K562 (cell line): ENCODE measurements around the gene RPL22L1. TPM values are rescaled to one million over a fixed set of nuclear protein-coding genes. Genes with fewer than 3 reads are reported as not detected.
A peak's percentile ranks its signal among the peaks of the same experiment; 100 is the strongest.

ENCODE experiments used
- ATAC-seq: fragments of 200-7000 bp; cut with Tn5 transposase; 3 replicates; pipeline ENCODE4 v1.9.1; 2020; ENCODE audit warnings: moderate library complexity
- BruUV-seq: library from RNA; stranded (reverse); fragments of 400-500 nt; replicated peaks from 2 replicates; lab custom pipeline; 2021; lab: Mats Ljungman, UMichigan
- CTCF ChIA-PET: fragments of 300-600 bp; formaldehyde crosslinking; extraction: SDS; loops from one replicate; lab custom pipeline; 2021; ENCODE audit warnings: low intra/inter-chr PET ratio; lab: Yijun Ruan, JAX
- POLR2A ChIA-PET: fragments of 300-600, 350-650 bp; sonication (Branson Sonifier 250); formaldehyde crosslinking; extraction: SDS; loops from one replicate; lab custom pipeline; 2021; ENCODE audit warnings: antibody characterized with exemption, inconsistent platforms; lab: Yijun Ruan, JAX
- DNase-seq, 4 experiments: peaks; one replicate each; pipeline versions ENCODE4 v3.0.0 to v3.0.0-alpha.2; 2011 to 2018; ENCODE audit warnings: low spot score in 3 of 4, mixed read lengths in 3 of 4; ENCODE audit errors: extremely low read depth in 1 of 4
- FAIRE-seq: peaks from 2 replicates; lab custom pipeline; 2011; peaks lifted over from hg19 to GRCh38; lab: Jason Lieb, UNC
- H2AFZ ChIP-seq: 2 replicates; pipeline ENCODE4 v1.6.0; 2011; ENCODE audit warnings: low read depth, low read length, control low read depth, inconsistent platforms
- H3K27ac ChIP-seq: fragments of 200-600 bp; 3 replicates; pipeline ENCODE4 v1.8.0; 2011; ENCODE audit warnings: low read depth, mild to moderate bottlenecking, control low read depth, inconsistent platforms, low read length, moderate library complexity, mixed read lengths; ENCODE audit errors: extremely low read depth
- H3K27me3 ChIP-seq, 2 experiments: fragments of 300-600 bp in 1 of 2; 2 replicates in 1 of 2; 3 replicates in 1 of 2; pipeline versions ENCODE4 v1.6.0 to v1.8.0; 2011; ENCODE audit warnings: inconsistent platforms in 2 of 2, low read length in 2 of 2, mild to moderate bottlenecking in 1 of 2, mixed read lengths in 1 of 2, moderate library complexity in 1 of 2; ENCODE audit not compliant: control insufficient read depth in 2 of 2, insufficient read depth in 2 of 2
- H3K36me3 ChIP-seq: fragments of 300-600 bp; 3 replicates; pipeline ENCODE4 v1.8.0; 2011; ENCODE audit warnings: mild to moderate bottlenecking, low read length, inconsistent platforms; ENCODE audit not compliant: control insufficient read depth, insufficient read depth
- H3K4me1 ChIP-seq, 2 experiments: fragments of 200-600 bp in 1 of 2; replicated peaks in 1 of 2; 2 replicates in 1 of 2; 3 replicates in 1 of 2; pipeline versions ENCODE4 v1.5.1 to v1.8.0; 2011; ENCODE audit warnings: inconsistent platforms in 2 of 2, low read length in 2 of 2, mild to moderate bottlenecking in 1 of 2, mixed read lengths in 1 of 2, moderate library complexity in 1 of 2; ENCODE audit not compliant: control insufficient read depth in 2 of 2, insufficient read depth in 2 of 2
- H3K4me2 ChIP-seq: 2 replicates; pipeline ENCODE4 v1.6.1; 2011; ENCODE audit warnings: low read length, control low read depth, inconsistent platforms, mixed read lengths; ENCODE audit not compliant: insufficient read depth
- H3K4me3 ChIP-seq: fragments of 200-600 bp; sonication (generic), shearing (Covaris generic); 2 replicates; pipeline ENCODE4 v1.5.1; 2016; ENCODE audit warnings: control low read depth, inconsistent platforms
- H3K79me2 ChIP-seq: fragments of 200-600 bp; 3 replicates; pipeline ENCODE4 v1.8.0; 2011; ENCODE audit warnings: low read length, inconsistent platforms; ENCODE audit not compliant: control insufficient read depth, insufficient read depth
- H3K9ac ChIP-seq, 2 experiments: 2 replicates each; pipeline versions ENCODE4 v1.6.0 to v1.6.1; 2011; ENCODE audit warnings: low read depth in 2 of 2, low read length in 2 of 2, control low read depth in 1 of 2, inconsistent platforms in 1 of 2, mild to moderate bottlenecking in 1 of 2, mixed read lengths in 1 of 2; ENCODE audit not compliant: insufficient read depth in 1 of 2
- H3K9me1 ChIP-seq: one replicate; pipeline ENCODE4 v1.6.0; 2011; ENCODE audit warnings: inconsistent platforms, mild to moderate bottlenecking, low read length, moderate library complexity; ENCODE audit not compliant: control insufficient read depth, insufficient read depth
- H3K9me3 ChIP-seq: replicated peaks from 2 replicates; pipeline ENCODE4 v1.5.1; 2011; ENCODE audit warnings: low read depth, low read length, inconsistent platforms; ENCODE audit not compliant: control insufficient read depth, insufficient read depth
- H4K20me1 ChIP-seq: replicated peaks from 2 replicates; pipeline ENCODE4 v1.6.1; 2011; ENCODE audit warnings: low read length, inconsistent platforms, mixed read lengths; ENCODE audit not compliant: control insufficient read depth, insufficient read depth
- ARID1B ChIP-seq: fragments of 450-650 bp; IDR thresholded peaks from 2 replicates; pipeline ENCODE4 v1.6.1; 2016; ENCODE audit warnings: antibody characterized with exemption, mild to moderate bottlenecking, inconsistent platforms
- CBFA2T2 ChIP-seq: fragments of 450-650 bp; conservative IDR thresholded peaks from 2 replicates; pipeline ENCODE4 v1.6.1; 2017; ENCODE audit warnings: mild to moderate bottlenecking
- CBFA2T3 ChIP-seq: fragments of 450-650 bp; IDR thresholded peaks from 2 replicates; pipeline ENCODE4 v1.6.1; 2017
- CEBPG ChIP-seq, 3 experiments: fragments of 200-800 bp in 1 of 3; sonication (Bioruptor generic) in 1 of 3; sonication (generic) in 1 of 3; formaldehyde crosslinking in 1 of 3; IDR thresholded peaks in 2 of 3; conservative IDR thresholded peaks in 1 of 3; 2 replicates each; pipeline versions ENCODE4 v1.6.1 to v1.8.0; 2016 to 2022; ENCODE audit warnings: missing compliant biosample characterization in 2 of 3, missing genetic modification characterization in 2 of 3, mild to moderate bottlenecking in 1 of 3, missing genetic modification reagents in 1 of 3
- DPF2 ChIP-seq: fragments of 450-650 bp; IDR thresholded peaks from 2 replicates; pipeline ENCODE4 v1.6.1; 2016
- FIP1L1 ChIP-seq: fragments of 200-400 bp; formaldehyde crosslinking; IDR thresholded peaks from 2 replicates; pipeline ENCODE4 v1.6.1; 2018; ENCODE audit warnings: mild to moderate bottlenecking, low read depth, low read length; ENCODE audit not compliant: poor library complexity, severe bottlenecking
- FOSL1 ChIP-seq: fragments of 200-800 bp; sonication (Bioruptor generic); conservative IDR thresholded peaks from 2 replicates; pipeline ENCODE4 v1.6.1; 2016; ENCODE audit warnings: missing genetic modification characterization, missing compliant biosample characterization
- FOXJ2 ChIP-seq: fragments of 200-800 bp; sonication (Bioruptor generic); IDR thresholded peaks from 2 replicates; pipeline ENCODE4 v1.6.1; 2016; ENCODE audit warnings: missing genetic modification characterization, missing compliant biosample characterization
- MTA2 ChIP-seq: fragments of 450-650 bp; IDR thresholded peaks from 2 replicates; pipeline ENCODE4 v1.6.1; 2016; ENCODE audit warnings: low read depth
- NR2C2 ChIP-seq, 2 experiments: fragments of 200-800 bp in 1 of 2; sonication (Bioruptor generic) in 1 of 2; sonication (generic) in 1 of 2; formaldehyde crosslinking in 1 of 2; IDR thresholded peaks; 2 replicates each; pipeline versions ENCODE4 v1.6.1 to v1.8.0; 2016 to 2022; ENCODE audit warnings: mild to moderate bottlenecking in 1 of 2, missing compliant biosample characterization in 1 of 2, missing genetic modification characterization in 1 of 2, missing genetic modification reagents in 1 of 2
- TAL1 ChIP-seq: fragments of 450-650 bp; IDR thresholded peaks from 2 replicates; pipeline ENCODE4 v1.6.1; 2016; ENCODE audit warnings: mild to moderate bottlenecking
- TCF3 ChIP-seq: sonication (generic); formaldehyde crosslinking; IDR thresholded peaks from 2 replicates; pipeline ENCODE4 v1.4.0; 2020; ENCODE audit warnings: mild to moderate bottlenecking, missing genetic modification reagents
- TRIM24 ChIP-seq, 2 experiments: fragments of 450-650 bp; IDR thresholded peaks; 2 replicates each; pipeline ENCODE4 v1.6.1; 2016
- ZNF263 ChIP-seq: sonication (generic); formaldehyde crosslinking; IDR thresholded peaks from 2 replicates; pipeline ENCODE4 v1.8.0; 2022; ENCODE audit warnings: mild to moderate bottlenecking, missing genetic modification reagents, borderline replicate concordance
- ZNF444 ChIP-seq: fragments of 250-450 bp; sonication (Bioruptor Pico); IDR thresholded peaks from 2 replicates; pipeline ENCODE4 v1.4.0; 2020; ENCODE audit warnings: mild to moderate bottlenecking, moderate library complexity
- WGBS: fragments of 100-300 bp; shearing (Covaris generic); methylation state at CpG from one replicate; pipeline ENCODE4 v1.1.6; 2016; ENCODE audit warnings: low coverage, mixed read lengths; ENCODE audit not compliant: insufficient coverage; ENCODE audit errors: missing lambda C conversion rate; 5-methylcytosine and 5-hydroxymethylcytosine counted together
- in situ Hi-C: fragments of 300-500 bp; cut with MboI; formaldehyde crosslinking; loops from 4 replicates; pipeline ENCODE4 v1.15.0; 2018; ENCODE audit warnings: inconsistent platforms, mixed read lengths
- intact Hi-C: fragments of 100-400 bp; cut with micrococcal nuclease; formaldehyde crosslinking; loops from 2 replicates; pipeline ENCODE4 v1.14.2; 2022
- polyA plus RNA-seq, 8 experiments: library from polyadenylated mRNA; depleted of rRNA in 4 of 8; stranded (reverse) in 5 of 8; unstranded in 3 of 8; fragments of >200 nt; fragmentation: Nextera tagmentation in 2 of 8; fragmentation: Illumina TruSeq in 1 of 8; extraction: Ambion mirVana in 2 of 8; extraction: Trizol in 1 of 8; gene quantifications; 2 replicates each; pipeline versions ENCODE4 v1.2.1 to v1.2.3, GENCODE V29; 2011 to 2014; ENCODE audit warnings: inconsistent platforms in 1 of 8, missing spikeins in 1 of 8
- total RNA-seq, 7 experiments: library from RNA; depleted of rRNA in 6 of 7; stranded (reverse); fragments of >200 nt in 6 of 7; fragmentation: Illumina TruSeq in 2 of 7; extraction: Trizol in 2 of 7; gene quantifications; 2 replicates each; pipeline versions ENCODE4 v1.2.1 to v1.2.3, GENCODE V29; 2011 to 2021; ENCODE audit warnings: low replicate concordance in 1 of 7
- TF ChIP-seq, protein P1 (sequence below), 2 experiments: IDR thresholded peaks; 2 replicates each; pipeline ENCODE4 v1.6.1; 2012; ENCODE audit warnings: improper control_type of control experiment in 2 of 2, low read depth in 2 of 2, low read length in 2 of 2, borderline replicate concordance in 1 of 2
- TF ChIP-seq, protein P2 (sequence below): fragments of 450-650 bp; IDR thresholded peaks from 2 replicates; pipeline ENCODE4 v1.6.1; 2016
- TF ChIP-seq, protein P3 (sequence below): sonication (generic); formaldehyde crosslinking; IDR thresholded peaks from 2 replicates; pipeline ENCODE4 v1.5.0; 2020; ENCODE audit warnings: missing genetic modification reagents

RPL22L1 gene
- total and polyA plus RNA-seq, 9 of the 15 experiments (the other 6 are each of a cell fraction or from before 2014, with no cell fraction given), result 53.9 to 198 (median 108) TPM

DNA sequence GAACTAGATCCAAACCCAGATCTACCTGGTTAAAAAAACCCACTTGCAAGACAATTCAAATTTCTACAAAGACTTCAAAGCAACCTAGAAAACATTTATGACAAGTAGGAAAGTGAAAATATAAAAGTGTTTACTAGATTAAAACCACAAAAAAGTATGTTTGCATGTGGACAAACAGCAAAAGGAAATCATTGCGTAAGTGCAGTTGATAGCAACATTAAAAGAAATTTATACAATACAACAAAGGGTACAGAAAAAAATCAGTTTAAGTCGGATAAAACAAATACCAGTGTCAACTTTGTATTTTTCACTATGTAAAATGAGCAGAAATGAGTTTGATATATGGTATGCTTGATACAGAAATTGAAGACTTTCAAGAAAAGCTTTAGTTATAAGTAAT lies 35.9 kb upstream of the RPL22L1 start (continued):
- no peak for TF ChIP-seq NR2C2 (CRISPR knock-in tag; IDR thresholded peaks at IDR 0.05)
- TF ChIP-seq NR2C2 (tag; IDR thresholded peaks at IDR 0.05), result no peak

DNA sequence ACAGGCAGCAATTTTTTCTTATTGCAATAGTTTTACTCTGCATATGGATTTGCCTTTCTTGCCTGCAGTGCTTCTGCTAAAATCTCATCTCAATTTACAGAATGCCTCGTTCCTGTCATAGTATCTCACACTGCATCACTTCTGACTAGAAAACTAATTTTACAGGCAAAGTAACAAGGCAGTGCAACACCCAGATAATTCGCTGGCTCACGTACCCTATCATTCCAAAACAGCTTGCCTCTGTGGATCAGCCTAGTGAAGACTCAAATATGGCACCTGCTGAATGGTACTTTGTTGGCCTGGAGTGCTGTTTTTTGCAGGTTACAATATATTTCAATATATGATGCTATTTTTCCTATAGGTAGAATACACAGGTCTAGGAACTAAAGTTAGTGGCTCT lies 33.1 kb upstream of the RPL22L1 start:
- no peak overlapping the region for H3K4me2 ChIP-seq
- no peaks in the 10 kb centered on the region for H4K20me1 ChIP-seq
- no peak overlapping the region for H2AFZ ChIP-seq
- no peak for FAIRE-seq
- ATAC-seq, result no peak
- no peaks in the 10 kb centered on the region for H3K9me3 ChIP-seq
- DNase-seq, result peak; percentile 20 to 50 (median 26)
- no peak overlapping the region for H3K9ac ChIP-seq
- H3K27me3 ChIP-seq, result no peaks in the 10 kb centered on the region
- ChIA-PET POLR2A (interaction anchor here (1.4 kb wide), 1 partner anchor 18 kb away, joined by 6 read pairs; no protein-coding TSS in a partner anchor), CTCF (no interaction called here)
- H3K27ac ChIP-seq, result no peak overlapping the region
- H3K36me3 ChIP-seq, result peaks cover 17% of the 10 kb centered on the region; the same call in 1 of the 3 replicates
- H3K4me3 ChIP-seq, result no peak overlapping the region
- H3K79me2 ChIP-seq, result peaks cover 20% of the 10 kb centered on the region
- no TSS peak for BruUV-seq
- peaks cover 3% of the 10 kb centered on the region for H3K9me1 ChIP-seq
- intact Hi-C loops, result no loop called here
- 8% methylated on average over 3 of the region's 3 CpGs for WGBS
- peaks cover 5 to 6% of the 10 kb centered on the region in 2 experiments; a peak in 3 of 5 replicates for H3K4me1 ChIP-seq
- in situ Hi-C loops, result no loop called here
- TF ChIP-seq, protein P1, sequence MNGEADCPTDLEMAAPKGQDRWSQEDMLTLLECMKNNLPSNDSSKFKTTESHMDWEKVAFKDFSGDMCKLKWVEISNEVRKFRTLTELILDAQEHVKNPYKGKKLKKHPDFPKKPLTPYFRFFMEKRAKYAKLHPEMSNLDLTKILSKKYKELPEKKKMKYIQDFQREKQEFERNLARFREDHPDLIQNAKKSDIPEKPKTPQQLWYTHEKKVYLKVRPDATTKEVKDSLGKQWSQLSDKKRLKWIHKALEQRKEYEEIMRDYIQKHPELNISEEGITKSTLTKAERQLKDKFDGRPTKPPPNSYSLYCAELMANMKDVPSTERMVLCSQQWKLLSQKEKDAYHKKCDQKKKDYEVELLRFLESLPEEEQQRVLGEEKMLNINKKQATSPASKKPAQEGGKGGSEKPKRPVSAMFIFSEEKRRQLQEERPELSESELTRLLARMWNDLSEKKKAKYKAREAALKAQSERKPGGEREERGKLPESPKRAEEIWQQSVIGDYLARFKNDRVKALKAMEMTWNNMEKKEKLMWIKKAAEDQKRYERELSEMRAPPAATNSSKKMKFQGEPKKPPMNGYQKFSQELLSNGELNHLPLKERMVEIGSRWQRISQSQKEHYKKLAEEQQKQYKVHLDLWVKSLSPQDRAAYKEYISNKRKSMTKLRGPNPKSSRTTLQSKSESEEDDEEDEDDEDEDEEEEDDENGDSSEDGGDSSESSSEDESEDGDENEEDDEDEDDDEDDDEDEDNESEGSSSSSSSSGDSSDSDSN (IDR thresholded peaks at IDR 0.05; ENCODE audit: borderline replicate concordance in 1 of 2, low read depth in 2 of 2, low read length in 2 of 2), result no peak
- TF ChIP-seq ZNF263 (CRISPR knock-in tag) (no peak), FOXJ2 (tag) (no peak), TAL1 (peak; percentile 67; the same call in 1 of the 2 replicates), DPF2 (0 out of 2 replicates have a peak, but pooled peaks have one; percentile 50), TRIM24 (IDR thresholded peaks at IDR 0.05) (no peak), ZNF444 (CRISPR knock-in tag) (no peak), MTA2 (0 out of 2 replicates have a peak, but pooled peaks have one; percentile 28), CBFA2T3 (peak; percentile 77), FOSL1 (tag) (no peak), FIP1L1 (no peak), CBFA2T2 (peak; percentile 70), ARID1B (peak; percentile 71), TCF3 (CRISPR knock-in tag) (peak; percentile 71), CEBPG (CRISPR knock-in tag; IDR thresholded peaks at IDR 0.05) (no peak), CEBPG (tag; conservative IDR thresholded peaks at IDR 0.05 in 1 of 2, IDR thresholded peaks at IDR 0.05 in 1 of 2) (no peak)
- TF ChIP-seq, protein P2, sequence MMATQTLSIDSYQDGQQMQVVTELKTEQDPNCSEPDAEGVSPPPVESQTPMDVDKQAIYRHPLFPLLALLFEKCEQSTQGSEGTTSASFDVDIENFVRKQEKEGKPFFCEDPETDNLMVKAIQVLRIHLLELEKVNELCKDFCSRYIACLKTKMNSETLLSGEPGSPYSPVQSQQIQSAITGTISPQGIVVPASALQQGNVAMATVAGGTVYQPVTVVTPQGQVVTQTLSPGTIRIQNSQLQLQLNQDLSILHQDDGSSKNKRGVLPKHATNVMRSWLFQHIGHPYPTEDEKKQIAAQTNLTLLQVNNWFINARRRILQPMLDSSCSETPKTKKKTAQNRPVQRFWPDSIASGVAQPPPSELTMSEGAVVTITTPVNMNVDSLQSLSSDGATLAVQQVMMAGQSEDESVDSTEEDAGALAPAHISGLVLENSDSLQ, result no peak
- TF ChIP-seq, protein P3, sequence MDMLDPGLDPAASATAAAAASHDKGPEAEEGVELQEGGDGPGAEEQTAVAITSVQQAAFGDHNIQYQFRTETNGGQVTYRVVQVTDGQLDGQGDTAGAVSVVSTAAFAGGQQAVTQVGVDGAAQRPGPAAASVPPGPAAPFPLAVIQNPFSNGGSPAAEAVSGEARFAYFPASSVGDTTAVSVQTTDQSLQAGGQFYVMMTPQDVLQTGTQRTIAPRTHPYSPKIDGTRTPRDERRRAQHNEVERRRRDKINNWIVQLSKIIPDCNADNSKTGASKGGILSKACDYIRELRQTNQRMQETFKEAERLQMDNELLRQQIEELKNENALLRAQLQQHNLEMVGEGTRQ, result no peak
